GM19463 (cell line): ENCODE results near the gene PBX1.

Experiments used
- ATAC-seq: cut with Tn5 transposase; IDR thresholded peaks from one replicate; pipeline ENCODE4 v1.9.1; 2021; ENCODE audit warnings: mild to moderate bottlenecking, moderate library complexity; ENCODE audit not compliant: unreplicated experiment

Gene PBX1

DNA sequence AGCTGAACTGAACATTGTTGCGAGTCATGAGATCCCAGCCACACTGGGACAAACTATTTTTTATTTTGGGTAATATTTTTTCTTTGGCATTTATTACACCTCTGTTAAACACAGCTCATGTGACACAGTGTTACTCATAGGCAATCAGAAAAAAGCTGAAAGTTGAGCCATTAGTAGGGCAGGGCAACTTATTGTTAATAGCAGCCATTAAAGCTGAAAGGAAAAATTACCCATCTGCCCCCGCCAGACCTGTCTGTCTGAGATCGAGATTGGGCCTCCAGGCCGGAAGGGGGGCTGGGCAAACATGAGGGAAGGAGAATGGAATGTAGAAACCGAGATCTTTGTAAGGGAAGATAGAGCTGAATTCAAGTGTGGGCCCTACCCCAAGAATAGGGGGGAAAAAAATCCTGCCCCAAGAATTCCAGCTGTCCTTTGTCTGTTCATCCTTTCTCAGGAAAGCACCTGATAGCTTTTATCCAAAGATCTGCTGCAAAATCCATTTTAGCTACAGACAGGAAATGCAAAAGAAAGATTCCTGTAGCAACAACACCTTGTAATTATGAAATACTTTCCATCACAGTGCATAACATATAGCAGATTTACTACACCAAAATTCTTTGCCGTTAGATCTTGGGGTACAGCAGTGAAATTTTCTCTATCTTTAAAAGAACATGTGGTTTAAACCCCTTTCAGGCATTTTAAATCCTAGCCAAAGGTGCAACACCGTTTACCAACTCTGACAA lies 212.8 kb downstream of the PBX1 start:
- no peak for ATAC-seq

DNA sequence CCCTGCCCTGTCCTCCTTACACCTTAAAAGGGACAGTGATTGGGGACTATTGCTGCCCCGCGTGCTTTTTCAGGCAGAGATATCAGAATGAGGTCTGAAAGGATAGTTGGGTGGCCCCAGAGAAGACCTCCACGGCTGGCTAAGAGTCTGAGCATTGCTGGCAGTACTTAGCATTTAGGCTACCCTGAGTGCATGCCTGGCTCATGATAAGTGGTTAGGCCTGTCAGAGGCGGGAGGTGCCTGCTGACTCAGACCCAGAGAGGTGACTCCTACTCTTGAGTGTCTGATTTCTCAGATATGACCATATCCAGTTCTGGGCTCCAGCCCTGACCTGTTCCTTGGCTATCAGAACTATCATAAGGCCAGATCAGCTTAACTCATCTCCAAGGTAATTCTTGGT lies 213.7 kb downstream of the PBX1 start:
- ATAC-seq: peak; percentile 95

DNA sequence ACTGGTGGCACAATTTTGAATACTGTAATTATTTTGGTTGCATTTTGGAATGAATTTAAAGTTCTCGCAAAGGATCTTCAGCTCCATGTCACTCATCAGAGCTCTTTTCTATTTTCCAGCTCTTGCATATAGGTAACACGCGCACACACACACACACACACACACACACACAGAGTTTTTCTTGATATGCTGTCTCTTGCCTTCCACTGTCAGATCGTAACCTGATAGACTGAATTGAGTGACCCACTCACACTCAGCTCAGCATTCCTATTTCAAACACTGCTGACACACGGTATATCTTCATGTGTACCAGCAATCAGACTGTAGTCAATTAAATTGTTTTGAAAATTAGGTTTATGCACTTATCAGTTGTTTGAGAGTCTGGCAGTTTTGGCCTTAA lies 214.1 kb downstream of the PBX1 start:
- ATAC-seq: no peak

DNA sequence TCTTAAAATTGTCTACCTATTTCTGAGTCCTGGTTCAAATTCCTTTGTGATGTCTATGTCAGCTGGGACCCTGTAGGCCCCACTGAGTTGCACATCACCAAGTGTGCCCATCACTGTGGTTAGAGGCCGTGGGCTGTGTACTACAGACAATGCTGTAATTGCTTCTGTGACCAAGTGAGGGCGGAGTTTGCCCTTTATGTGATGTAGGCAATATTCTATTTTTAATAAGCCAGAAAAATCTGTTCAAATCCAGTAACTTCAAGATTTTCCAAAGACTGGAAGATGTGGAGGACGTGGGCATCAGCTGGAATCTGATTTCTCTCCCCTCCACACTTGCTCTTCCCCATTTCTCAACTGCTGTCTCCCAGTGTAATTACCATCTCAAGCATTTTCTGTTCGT lies 215.4 kb downstream of the PBX1 start:
- ATAC-seq: no peak

DNA sequence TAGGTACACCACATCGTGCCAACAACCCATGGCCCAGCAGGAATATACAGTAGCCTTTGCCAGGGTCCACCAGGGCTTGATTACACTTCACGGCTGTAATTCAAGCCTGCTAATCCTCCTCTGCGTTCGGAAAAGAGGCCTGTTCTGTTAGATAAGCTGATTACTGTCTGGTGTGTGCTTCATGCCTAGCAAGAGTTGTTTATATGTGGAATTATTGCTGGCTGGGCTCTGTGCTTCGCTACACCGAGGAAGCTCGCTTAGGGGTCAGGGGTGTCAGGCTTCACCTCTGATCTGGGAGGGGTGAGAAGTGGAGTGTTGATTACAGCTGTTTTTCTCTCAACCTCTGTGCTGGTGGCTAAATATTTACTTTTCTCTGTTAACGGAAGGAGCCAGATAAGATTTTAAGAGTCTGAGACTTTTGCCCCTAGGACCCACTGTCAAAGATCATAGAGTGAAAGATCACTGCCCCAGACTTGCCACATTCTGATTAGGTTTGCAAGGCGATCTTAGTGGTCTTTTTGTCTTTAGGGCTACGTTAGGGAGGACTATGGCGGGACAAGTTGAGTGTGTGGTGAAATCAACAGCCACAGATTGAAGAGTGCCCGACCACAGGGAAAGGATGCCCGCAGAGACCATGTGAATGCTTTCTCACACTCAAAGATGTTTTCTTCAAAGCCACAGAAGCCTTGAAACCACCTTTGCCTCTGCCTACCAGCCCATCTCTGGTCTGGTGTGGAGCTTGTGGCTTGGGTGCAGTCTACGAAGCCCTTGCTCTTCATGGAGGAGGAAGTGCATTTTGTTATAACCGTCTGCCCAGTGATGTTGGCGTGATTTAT lies 216.1 kb downstream of the PBX1 start:
- ATAC-seq: no peak

DNA sequence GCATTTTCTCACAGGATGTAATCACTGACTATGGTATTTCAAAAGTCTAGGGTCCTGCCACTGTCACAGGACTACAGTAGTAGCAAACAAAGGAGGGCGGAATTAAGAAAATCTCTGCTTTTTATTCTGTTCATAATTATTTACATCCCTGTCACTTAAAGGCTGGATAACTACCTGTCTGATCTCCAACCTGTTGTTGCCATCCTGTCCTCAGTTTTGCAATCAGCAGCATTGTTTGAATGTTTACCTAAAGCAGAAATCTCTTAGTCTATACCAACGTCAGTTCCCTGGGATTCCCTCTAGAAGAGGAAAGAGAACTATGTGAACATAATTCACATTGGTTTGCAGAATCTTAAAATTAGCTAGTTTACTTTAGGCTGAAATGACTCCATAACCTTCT lies 218.5 kb downstream of the PBX1 start:
- no peak for ATAC-seq

DNA sequence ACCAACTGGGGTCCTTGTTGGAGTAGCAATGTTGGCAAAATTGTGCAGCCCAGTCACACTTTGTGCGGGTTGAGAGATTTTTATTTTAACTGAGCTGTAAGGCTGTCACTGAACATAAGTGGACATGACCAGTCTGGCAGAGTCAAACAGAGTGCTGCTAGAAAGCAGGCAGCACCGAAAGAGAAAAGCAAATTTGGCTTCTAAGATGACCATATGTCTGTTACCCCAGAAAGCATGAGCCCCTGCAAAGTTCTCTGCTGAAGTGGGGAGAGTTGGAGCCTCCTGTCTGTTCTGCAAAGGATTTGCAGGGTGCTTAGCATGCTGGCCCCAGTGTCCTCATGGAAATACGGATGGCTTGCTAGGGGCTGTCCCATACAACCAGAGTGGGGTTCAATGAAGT lies 220.4 kb downstream of the PBX1 start:
- ATAC-seq: no peak

DNA sequence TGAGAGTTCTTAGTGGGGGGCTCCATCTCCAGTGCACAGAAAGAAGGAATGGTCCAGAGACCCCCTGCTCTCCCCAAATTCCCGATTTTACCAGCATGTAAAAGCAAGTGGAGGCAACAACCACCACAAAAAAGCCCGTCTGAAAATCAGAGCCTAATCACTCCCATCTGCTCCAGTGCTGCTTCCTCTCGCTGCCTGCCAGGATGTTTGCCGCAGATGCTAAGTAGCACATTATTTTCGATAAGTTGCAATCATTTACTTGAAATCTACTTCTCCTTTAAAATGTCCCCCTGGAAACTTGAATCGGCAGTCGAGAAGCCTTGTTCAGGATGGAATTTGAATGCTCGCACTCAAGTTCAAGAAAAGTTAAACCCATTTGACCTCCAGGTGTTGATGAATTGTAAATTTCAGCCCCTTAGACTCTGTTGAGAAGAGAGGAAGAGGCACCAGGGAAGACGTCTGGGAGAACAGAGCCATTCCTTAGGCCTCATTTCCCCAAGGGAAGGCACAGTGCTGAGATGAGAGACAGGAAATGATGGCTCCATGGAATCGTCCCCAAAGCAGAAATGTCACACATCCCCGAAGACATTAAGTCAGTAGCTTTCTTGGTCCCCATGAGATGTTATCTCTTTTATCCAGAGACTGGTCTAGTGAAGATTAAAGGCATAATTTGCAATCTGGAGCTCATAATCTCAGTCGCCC lies 221.3 kb downstream of the PBX1 start:
- no peak for ATAC-seq

DNA sequence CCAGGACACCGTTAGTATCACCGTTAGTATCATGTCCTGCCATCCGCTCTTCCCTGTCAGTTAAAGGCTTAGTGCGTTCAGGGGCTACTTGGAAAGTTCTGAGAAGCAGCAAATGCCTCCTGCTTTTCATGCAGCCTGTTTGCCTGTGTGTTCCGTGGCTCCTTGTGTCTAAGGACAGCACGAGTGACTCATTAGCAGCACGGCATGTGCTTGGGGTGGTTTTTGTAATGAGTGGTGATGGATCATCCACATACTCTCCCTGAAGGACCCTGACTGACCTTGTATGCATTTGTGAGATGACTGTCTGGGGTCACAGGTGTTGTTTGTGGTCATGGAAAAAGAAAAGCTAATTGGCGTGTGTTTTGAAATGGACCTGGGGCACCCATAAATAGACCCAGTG lies 221.9 kb downstream of the PBX1 start:
- ATAC-seq: no peak

DNA sequence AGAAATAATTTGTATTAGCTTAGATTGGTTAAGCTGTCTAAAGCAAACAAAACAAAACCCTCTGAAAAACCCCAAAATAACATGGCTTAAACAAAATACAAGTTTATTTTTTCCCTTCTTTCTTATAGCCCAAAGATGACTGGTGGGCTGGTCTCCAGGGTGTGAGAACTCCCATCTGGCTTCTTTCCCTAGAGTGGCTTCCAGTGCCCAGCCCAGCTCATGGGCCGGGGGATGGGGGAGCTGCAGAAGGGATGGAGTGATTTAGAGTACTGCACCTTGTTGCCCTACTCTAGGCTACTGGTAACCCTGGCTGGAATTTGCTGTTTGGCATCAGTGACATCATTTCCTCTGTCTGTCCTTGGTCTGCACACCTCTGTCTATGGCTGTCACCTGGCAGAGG lies 223.0 kb downstream of the PBX1 start:
- ATAC-seq: no peak

DNA sequence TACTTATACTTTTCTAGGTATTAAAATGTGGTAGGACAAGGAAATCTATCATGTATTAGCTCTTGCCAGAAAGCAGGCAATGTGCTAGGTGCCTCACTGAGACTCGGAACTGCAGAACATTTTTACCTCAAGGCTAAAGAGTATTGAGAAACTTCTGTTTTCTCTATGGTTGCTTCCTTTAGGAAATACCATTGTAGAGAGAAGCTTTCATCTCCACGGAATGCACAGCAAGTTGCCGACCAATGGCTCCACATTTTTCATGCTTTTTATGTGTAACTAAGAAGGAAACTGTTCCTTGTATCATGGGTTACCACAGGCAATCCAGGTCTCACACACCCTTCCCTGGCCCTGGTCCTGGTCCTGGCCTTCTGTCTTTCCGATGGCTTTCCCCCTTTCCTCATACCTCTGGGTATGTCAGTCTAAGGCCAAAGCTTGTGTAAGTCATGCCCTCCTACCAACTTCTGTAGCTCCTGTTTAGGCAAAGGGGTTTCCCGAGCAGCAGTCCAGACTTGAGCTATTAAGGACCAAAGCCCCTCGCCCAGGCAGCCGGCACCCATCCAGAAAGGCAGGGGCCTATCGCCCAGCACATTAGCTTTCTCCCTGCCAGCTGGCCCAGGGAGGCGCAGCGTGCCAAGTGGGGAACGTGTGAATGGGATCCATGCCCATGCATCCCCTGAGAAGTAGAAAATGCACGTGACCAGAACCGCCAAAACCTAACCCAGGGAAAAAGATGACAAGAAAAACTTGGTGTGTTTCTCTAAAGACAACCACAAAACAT lies 225.0 kb downstream of the PBX1 start:
- no peak for ATAC-seq

DNA sequence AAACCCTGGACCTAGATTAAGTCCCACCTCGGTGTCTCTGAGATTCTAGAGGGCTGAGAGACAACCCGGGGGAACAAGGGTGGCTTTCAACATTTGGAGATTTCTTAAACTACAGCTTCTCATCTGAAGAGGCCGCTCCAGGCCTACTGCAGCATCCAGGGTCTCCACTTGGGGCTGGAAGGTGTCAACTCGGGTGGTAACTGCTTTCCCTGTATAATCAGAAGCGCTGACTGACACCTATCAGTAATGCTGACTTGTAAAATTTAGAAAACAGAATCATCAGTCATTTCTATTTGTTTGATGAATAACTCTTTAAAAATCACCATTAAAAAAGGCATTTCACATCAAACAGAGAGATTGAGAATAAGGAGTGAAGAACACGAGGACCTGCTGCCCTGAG lies 226.0 kb downstream of the PBX1 start:
- ATAC-seq: no peak

DNA sequence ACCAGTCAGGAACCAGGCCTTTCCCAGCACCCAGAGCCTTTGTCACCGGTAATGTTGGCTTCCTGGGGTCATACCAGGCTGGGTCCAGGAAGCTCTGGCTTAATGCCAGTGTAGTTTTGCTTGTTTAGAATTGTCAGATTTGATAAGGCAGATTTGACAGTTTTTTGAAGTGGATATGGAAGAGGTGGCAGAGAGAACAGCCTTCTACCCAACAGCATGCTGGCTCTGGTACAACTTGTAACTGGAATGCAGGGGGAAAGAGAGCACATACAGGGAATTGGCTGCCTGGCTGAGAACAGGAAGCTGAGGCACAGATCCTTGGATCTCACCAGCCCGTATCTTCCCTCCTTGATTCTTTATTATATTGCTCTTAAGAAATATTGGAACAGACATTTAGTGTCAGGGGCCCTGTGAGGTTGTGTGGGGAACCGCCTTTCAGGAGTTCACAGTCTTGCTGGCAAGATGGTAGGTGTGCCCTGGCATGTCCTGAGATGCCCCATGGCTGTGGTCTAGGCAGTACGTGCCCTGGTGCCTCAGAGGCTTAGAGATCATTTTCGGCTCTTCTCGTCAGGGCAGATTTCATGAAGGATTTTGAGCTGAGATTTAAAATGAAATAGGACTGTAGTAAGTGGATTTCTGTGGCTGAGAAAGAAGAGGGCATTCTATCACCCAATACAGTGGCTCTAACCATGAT lies 227.0 kb downstream of the PBX1 start:
- no peak for ATAC-seq

DNA sequence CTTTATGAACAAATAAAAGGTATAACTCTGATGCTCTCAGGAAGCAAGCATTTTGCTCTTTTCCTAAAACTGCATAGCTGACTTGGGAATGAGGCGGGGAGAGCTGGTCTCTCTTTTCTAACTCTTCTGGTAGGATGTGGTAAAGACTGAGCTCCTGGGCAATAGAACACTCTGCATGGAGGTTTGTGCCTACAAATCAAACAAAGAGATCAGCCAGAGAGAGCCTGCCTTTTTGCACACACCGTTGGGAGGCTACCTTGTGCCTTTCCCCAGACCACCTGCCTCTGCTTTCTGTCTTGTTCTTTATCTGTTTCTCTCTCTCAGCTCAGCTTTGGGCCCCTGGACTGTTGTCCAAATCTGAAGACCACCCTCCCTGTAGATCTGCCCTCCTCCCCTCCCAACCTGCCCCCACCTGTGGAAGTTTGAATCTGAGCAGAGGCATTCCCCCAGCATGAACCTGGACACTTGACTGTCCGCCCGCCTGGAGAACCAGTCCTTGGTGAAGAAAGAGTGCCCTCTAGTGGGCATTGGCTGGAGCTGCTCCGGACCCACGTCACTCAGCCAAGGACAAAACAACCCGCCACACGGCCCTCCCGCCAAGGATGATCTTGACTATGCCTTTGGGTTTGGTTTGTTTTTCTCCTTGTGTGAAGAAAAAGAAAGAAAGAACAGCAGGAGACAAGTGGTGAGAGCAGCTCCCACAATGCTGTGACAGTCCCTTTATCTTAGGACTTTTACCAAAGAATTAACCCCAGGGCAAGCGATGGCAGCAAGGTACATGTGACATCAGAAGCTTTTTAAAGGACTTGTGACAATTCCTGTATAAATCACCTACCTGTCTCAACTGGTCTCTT lies 228.2 kb downstream of the PBX1 start:
- ATAC-seq: peak; percentile 99

DNA sequence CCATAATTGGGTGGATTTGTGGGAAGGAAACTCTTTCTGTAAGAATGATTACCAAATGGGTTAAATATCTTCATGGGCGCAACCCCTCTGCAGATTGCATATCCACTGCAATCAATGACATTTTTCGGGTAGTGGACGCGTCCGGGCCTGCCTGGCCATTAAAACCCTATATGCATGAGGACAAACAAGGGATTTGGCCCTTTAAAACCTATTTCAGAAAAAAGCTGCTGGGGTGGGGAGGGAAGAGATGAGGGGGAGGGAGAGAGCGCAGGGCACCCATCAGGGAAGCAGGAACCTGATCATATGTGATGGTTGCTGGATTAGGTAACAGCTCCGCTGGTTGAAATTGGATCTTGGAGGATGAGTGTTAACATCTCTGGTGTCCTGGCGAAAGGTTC lies 228.8 kb downstream of the PBX1 start:
- ATAC-seq: no peak

DNA sequence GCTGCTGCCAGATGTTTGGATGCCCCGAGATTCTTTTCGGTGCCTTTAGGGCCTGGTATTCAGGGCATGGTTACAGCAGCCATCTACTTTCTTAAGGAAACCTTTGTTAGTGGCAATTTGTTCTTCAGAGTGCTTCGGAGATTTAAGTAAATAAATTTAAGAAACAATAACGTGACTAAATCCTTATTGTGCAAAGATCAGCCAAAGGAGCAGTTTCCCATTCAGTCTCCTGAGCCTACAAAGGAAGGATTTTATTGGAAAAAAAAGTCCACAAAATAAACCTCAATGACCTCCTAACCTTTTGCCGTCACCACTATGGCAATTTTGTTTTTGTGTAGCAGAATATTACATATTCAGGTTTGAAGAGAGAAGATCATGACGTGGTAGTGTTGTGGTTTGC lies 231.1 kb downstream of the PBX1 start:
- ATAC-seq: no peak

DNA sequence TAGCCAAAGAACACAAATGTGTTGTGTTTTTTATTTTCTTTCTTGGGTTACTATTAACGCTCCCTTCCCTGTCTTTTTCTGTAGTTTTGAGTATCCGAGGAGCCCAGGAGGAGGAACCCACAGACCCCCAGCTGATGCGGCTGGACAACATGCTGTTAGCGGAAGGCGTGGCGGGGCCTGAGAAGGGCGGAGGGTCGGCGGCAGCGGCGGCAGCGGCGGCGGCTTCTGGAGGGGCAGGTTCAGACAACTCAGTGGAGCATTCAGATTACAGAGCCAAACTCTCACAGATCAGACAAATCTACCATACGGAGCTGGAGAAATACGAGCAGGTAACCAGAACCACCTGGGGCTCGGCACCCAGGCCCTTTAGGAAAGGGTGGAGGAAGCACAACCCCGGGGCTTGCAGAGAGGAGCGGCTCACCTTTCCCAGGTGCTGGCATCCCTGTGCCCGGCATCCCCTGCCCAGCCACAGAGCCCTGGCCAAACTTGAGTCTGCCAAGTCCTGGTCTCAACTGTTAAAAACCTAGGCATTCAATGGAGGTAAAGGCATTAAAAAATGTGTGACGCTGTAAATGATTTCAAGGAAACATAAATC lies 233.5 kb downstream of the PBX1 start:
- no peak for ATAC-seq

DNA sequence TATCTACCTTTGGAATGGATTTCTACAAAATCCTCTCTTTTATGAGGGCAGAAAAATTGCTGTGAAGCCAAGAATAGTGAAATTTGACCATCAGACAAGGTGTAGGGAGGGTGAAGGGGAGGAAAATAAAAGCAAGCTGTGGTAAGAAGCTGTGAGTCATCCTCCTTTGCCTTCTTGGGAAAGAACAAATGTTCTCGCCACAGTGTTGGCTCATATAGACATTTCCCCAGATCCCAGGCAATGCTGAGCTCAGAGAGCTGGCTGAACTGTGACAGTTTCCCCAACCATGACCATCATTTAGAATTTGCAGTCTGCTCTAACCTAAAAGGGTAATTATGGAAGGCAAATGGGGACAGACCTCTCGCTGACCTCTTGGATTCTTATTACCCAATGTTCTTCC lies 235.4 kb downstream of the PBX1 start:
- ATAC-seq: no peak

DNA sequence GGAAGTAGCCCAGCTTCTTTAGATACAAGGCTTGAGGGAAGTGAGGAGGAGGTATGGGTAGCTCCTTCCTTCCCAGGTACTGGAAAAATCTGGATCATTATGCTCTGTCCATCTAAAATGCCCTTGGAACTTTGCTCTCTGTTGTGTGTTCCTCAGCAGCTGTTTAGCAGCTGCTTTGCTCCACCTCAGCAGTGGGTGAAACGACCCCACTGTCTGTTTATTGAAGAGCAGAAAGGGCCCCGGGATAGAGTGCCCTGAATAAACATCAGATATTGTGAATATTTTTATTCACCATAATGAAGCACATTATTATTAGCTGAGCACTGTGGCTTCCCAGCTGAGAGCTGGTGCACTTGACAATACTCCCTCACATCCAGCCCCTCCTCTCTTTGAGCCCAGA lies 237.9 kb downstream of the PBX1 start:
- ATAC-seq: no peak
